Measurements from ENCODE around the gene TBC1D5.

- TF ChIP-seq CTCF (IDR thresholded peaks at IDR 0.05) (no peak), ZFP36 (IDR thresholded peaks at IDR 0.05; ENCODE audit: borderline replicate concordance, partially characterized antibody) (no peak), RCOR1 (IDR thresholded peaks at IDR 0.05; ENCODE audit: low read depth, low read length) (no peak), JUN (IDR thresholded peaks at IDR 0.05) (no peak), EP300 (IDR thresholded peaks at IDR 0.05) (no peak), POLR2A (IDR thresholded peaks at IDR 0.05; ENCODE audit: low read length) (no peak), SMC3 (IDR thresholded peaks at IDR 0.05) (no peak), CHD2 (IDR thresholded peaks at IDR 0.05; ENCODE audit: low read length, partially characterized antibody) (no peak), CEBPB (IDR thresholded peaks at IDR 0.05) (no peak), RNF2 (IDR thresholded peaks at IDR 0.05; ENCODE audit: borderline replicate concordance, low read depth) (no peak), CHD4 (IDR thresholded peaks at IDR 0.05; ENCODE audit: borderline replicate concordance) (no peak)
Observed at GRCh38 chr3:17261627-17262369, 480.6 kb downstream of the TBC1D5 start.

Measured in A549 (cell line).